OCI-LY3 (cell line): ENCODE measurements around the gene CDHR5.

Experiments used
- H2AFZ ChIP-seq: fragments of 200-600, 300-600 bp; shearing (Covaris generic); 2 replicates; pipeline ENCODE4 v1.6.0; 2014; ENCODE audit warnings: antibody characterized with exemption, low read depth, low read length
- H3K27ac ChIP-seq: fragments of 200-600, 300-600 bp; sonication (generic); 2 replicates; pipeline ENCODE4 v1.5.1; 2014; ENCODE audit warnings: mild to moderate bottlenecking, low read length, moderate library complexity, mixed read lengths
- H3K27me3 ChIP-seq: fragments of 200-600, 300-600 bp; sonication (generic); 2 replicates; pipeline ENCODE4 v1.6.1; 2014; ENCODE audit warnings: low read depth, low read length, mixed read lengths
- H3K36me3 ChIP-seq: fragments of 200-600, 300-600 bp; sonication (generic); replicated peaks from 2 replicates; pipeline ENCODE3; 2014; ENCODE audit warnings: low read depth, low read length, mixed read lengths
- H3K4me1 ChIP-seq: fragments of 300-600, 200-600 bp; sonication (generic); 2 replicates; pipeline ENCODE4 v1.6.1; 2014; ENCODE audit warnings: low read length, mixed read lengths
- H3K4me2 ChIP-seq: fragments of 200-600, 300-600 bp; sonication (generic); 2 replicates; pipeline ENCODE4 v1.6.1; 2014; ENCODE audit warnings: low read length, mixed read lengths
- H3K4me3 ChIP-seq: fragments of 300-600, 200-600 bp; sonication (generic); 2 replicates; pipeline ENCODE4 v1.5.1; 2014; ENCODE audit warnings: antibody characterized with exemption, mild to moderate bottlenecking, low read length, moderate library complexity
- H3K79me2 ChIP-seq: fragments of 300-600, 200-600 bp; shearing (Covaris generic); 2 replicates; pipeline ENCODE4 v1.6.1; 2014; ENCODE audit warnings: mild to moderate bottlenecking, low read length, mixed read lengths
- H3K9ac ChIP-seq: fragments of 300-600, 200-600 bp; shearing (Covaris generic); 2 replicates; pipeline ENCODE4 v1.6.0; 2014; ENCODE audit warnings: mild to moderate bottlenecking, low read length, moderate library complexity
- H3K9me3 ChIP-seq: fragments of 200-600, 300-600 bp; shearing (Covaris generic); 2 replicates; pipeline ENCODE4 v1.6.1; 2014; ENCODE audit warnings: low read length, mixed read lengths; ENCODE audit not compliant: insufficient read depth
- H4K20me1 ChIP-seq: fragments of 200-600, 300-600 bp; sonication (generic); 2 replicates; pipeline ENCODE4 v1.6.1; 2016; ENCODE audit warnings: low read length, mixed read lengths; ENCODE audit not compliant: insufficient read depth
- EZH2phosphoT487 ChIP-seq: fragments of 200-600 bp; shearing (Covaris generic); IDR thresholded peaks from 2 replicates; pipeline ENCODE4 v1.6.1; 2018; ENCODE audit warnings: antibody characterized with exemption, mixed run types, low read depth
- TF ChIP-seq, protein P1 (sequence below): fragments of 200-600, 300-600 bp; sonication (generic); IDR thresholded peaks from 2 replicates; pipeline ENCODE4 v1.5.1; 2014; ENCODE audit warnings: antibody characterized with exemption, low read length, low read depth

Gene CDHR5

DNA sequence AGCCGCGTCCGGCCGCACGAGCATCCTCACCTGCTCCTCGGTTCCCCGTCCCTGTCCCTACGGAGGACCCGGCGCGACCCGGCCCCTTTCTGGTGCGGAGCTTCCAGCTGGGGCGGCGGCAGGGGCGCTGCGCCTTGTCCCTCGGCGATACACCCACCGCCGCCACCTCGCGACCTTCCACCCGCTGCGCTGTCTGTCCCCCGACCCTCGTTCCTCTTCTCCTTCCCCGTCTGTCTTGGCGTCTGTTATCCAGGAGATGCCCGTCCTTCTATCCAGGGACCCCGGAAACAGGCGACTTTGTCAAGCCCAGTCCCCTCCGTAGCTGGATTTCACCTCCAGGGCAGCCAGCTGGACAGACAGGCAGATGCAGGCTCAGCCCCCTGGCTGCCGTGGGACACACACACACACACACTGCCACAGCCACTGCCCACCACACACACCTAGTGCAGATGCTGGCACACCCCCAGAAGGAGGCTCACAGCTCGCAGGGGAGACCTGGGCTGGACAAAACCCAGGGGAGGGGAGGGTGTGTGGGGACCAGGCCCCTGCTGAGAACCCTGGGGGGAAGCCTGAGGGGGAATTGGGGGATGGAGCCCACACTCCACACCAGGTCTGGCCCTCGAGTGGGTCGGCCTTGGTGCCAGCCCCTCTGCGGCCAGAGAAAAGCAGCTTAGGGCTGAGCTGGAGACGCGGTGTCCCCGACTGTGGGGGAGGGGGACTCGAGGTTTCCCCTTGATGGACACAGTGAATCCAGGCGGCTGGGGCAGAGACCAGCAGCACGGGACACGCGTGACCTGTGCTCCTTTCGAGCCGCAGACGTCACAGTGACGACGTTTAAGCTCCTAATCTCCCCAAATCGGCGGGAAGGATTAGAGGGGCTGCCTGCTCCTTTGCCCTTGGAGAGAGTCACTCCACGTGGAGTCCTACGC, 13.1 kb upstream of the CDHR5 start:
- H3K4me3 ChIP-seq, result no peak overlapping the region
- H3K4me2 ChIP-seq, result no peak overlapping the region
- H3K9me3 ChIP-seq, result no peaks in the 10 kb centered on the region
- H3K27me3 ChIP-seq, result no peaks in the 10 kb centered on the region
- no peak for TF ChIP-seq EZH2phosphoT487
- TF ChIP-seq, protein P1, sequence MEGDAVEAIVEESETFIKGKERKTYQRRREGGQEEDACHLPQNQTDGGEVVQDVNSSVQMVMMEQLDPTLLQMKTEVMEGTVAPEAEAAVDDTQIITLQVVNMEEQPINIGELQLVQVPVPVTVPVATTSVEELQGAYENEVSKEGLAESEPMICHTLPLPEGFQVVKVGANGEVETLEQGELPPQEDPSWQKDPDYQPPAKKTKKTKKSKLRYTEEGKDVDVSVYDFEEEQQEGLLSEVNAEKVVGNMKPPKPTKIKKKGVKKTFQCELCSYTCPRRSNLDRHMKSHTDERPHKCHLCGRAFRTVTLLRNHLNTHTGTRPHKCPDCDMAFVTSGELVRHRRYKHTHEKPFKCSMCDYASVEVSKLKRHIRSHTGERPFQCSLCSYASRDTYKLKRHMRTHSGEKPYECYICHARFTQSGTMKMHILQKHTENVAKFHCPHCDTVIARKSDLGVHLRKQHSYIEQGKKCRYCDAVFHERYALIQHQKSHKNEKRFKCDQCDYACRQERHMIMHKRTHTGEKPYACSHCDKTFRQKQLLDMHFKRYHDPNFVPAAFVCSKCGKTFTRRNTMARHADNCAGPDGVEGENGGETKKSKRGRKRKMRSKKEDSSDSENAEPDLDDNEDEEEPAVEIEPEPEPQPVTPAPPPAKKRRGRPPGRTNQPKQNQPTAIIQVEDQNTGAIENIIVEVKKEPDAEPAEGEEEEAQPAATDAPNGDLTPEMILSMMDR, result no peak
- H3K27ac ChIP-seq, result no peak overlapping the region
- H3K79me2 ChIP-seq, result no peaks in the 10 kb centered on the region
- no peaks in the 10 kb centered on the region for H4K20me1 ChIP-seq
- H2AFZ ChIP-seq, result no peak overlapping the region
- H3K4me1 ChIP-seq, result no peaks in the 10 kb centered on the region
- peaks cover 6% of the 10 kb centered on the region for H3K36me3 ChIP-seq
- H3K9ac ChIP-seq, result no peak overlapping the region

DNA sequence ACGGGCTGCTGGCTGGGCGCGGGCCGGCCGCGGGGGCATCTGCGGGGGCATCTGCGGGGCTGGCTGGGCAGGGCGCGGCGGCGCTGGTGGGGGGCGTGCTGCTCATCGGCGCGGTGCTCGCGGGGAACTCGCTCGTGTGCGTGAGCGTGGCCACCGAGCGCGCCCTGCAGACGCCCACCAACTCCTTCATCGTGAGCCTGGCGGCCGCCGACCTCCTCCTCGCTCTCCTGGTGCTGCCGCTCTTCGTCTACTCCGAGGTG, 12.5 kb upstream of the CDHR5 start:
- TF ChIP-seq EZH2phosphoT487, result no peak
- TF ChIP-seq, protein P1, result no peak
- Histone ChIP-seq H3K9me3 (no peaks in the 10 kb centered on the region), H3K9ac (no peak overlapping the region), H4K20me1 (no peaks in the 10 kb centered on the region), H3K79me2 (no peaks in the 10 kb centered on the region), H3K36me3 (peaks cover 5% of the 10 kb centered on the region), H3K4me1 (no peaks in the 10 kb centered on the region), H3K4me3 (no peak overlapping the region), H3K27me3 (no peaks in the 10 kb centered on the region), H3K4me2 (no peak overlapping the region), H3K27ac (no peak overlapping the region), H2AFZ (no peak overlapping the region)

DNA sequence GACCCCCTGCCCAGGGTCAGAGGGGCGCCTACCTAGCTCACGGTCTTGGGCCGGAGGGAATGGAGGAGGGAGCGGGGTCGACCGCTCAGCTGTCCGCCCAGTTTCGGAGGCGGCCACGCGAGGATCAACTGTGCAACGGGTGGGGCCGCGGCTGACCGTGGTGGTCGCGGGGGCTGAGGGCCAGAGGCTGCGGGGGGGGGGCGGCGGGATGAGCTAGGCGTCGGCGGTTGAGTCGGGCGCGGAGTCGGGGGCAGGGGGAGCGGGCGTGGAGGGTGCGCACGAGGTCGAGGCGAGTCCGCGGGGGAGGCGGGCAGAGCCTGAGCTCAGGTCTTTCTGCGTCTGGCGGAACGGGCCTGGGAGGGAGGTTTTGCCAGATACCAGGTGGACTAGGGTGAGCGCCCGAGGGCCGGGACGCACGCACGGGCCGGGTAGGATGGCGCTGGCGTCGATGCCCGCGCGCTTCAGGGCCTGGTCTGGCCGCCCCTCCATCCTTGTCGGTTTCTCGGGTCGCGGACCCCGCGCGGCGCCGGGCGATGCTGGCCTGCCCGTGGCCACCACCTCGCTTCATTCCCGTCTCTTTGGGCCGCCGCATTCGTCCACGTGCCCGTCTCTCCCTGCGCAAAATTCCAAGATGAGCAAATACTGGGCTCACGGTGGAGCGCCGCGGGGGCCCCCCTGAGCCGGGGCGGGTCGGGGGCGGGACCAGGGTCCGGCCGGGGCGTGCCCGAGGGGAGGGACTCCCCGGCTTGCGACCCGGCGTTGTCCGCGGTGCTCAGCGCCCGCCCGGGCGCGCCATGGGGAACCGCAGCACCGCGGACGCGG, 12.0 kb upstream of the CDHR5 start, which contains the start of gene DRD4:
DRD4 (plus strand) TSS at position 759 of the 822 bp plus-strand sequence; CDS start at position 795, 36 bp downstream.
- Histone ChIP-seq H3K27me3 (no peaks in the 10 kb centered on the region), H3K4me3 (no peak within 1 kb of the TSS), H3K27ac (no peak within 1 kb of the TSS), H2AFZ (no peak within 1 kb of the TSS), H4K20me1 (no peaks in the 10 kb centered on the region), H3K79me2 (no peaks in the 10 kb centered on the region), H3K4me1 (no peaks in the 10 kb centered on the region), H3K9ac (no peak within 1 kb of the TSS), H3K4me2 (no peak within 1 kb of the TSS), H3K9me3 (no peaks in the 10 kb centered on the region), H3K36me3 (no peaks in the 10 kb centered on the region)
- TF ChIP-seq, protein P1, result no peak
- no peak for TF ChIP-seq EZH2phosphoT487

- Histone ChIP-seq H4K20me1 (no peaks in the 10 kb centered on the region), H3K27ac (no peak overlapping the region), H3K4me1 (peaks cover under 1% of the 10 kb centered on the region), H3K4me3 (no peak overlapping the region), H3K9ac (no peak overlapping the region), H3K9me3 (no peaks in the 10 kb centered on the region), H3K27me3 (no peaks in the 10 kb centered on the region), H3K36me3 (no peaks in the 10 kb centered on the region), H2AFZ (no peak overlapping the region), H3K4me2 (no peak overlapping the region), H3K79me2 (no peaks in the 10 kb centered on the region)
- TF ChIP-seq, protein P1, result no peak
- no peak for TF ChIP-seq EZH2phosphoT487
These were observed 11.3 kb upstream of the CDHR5 start for GRCh38 chr11:635945-636510.
